Left kidney (tissue), 2 donors: ENCODE data around the gene FGF3. TPM values are rescaled to one million over a fixed set of nuclear protein-coding genes. Genes with fewer than 3 reads are reported as not detected.

ENCODE experiments used
- DNase-seq: peaks from one replicate; pipeline ENCODE4 v3.0.0-alpha.2; 2013
- polyA plus RNA-seq: library from polyadenylated mRNA; unstranded; fragments of 120-200 nt; gene quantifications from one replicate; pipeline ENCODE4 v1.2.1, GENCODE V29; 2013; ENCODE audit not compliant: insufficient read length

FGF3 gene
- polyA plus RNA-seq, 1 donor, result not detected

GRCh38 chr11:69844396-69844795 lies 25.2 kb upstream of the FGF3 start:
- no peak for DNase-seq

GRCh38 chr11:69843529-69843921 lies 24.3 kb upstream of the FGF3 start:
- no peak for DNase-seq

GRCh38 chr11:69842746-69843528 lies 23.7 kb upstream of the FGF3 start:
- no peak for DNase-seq

- no peak for DNase-seq
Measured at GRCh38 chr11:69841859-69842698, 22.9 kb upstream of the FGF3 start.

GRCh38 chr11:69841170-69841858 lies 22.1 kb upstream of the FGF3 start:
- DNase-seq, result no peak

GRCh38 chr11:69840371-69841169 lies 21.4 kb upstream of the FGF3 start:
- DNase-seq, result no peak

- DNase-seq, result no peak
Measured at GRCh38 chr11:69839516-69839915, 20.3 kb upstream of the FGF3 start.

- no peak for DNase-seq
Measured at GRCh38 chr11:69837791-69838190, 18.6 kb upstream of the FGF3 start.

- DNase-seq, result no peak
Measured at GRCh38 chr11:69836401-69836800, 17.2 kb upstream of the FGF3 start.

GRCh38 chr11:69834811-69835800 lies 15.9 kb upstream of the FGF3 start:
- no peak for DNase-seq

- no peak for DNase-seq
Measured at GRCh38 chr11:69834251-69834650, 15.0 kb upstream of the FGF3 start.

GRCh38 chr11:69832561-69833413 lies 13.6 kb upstream of the FGF3 start:
- no peak for DNase-seq

GRCh38 chr11:69831985-69832384 lies 12.8 kb upstream of the FGF3 start:
- DNase-seq, result no peak

- no peak for DNase-seq
Measured at GRCh38 chr11:69830086-69830485, 10.9 kb upstream of the FGF3 start.

GRCh38 chr11:69828971-69829344 lies 9.7 kb upstream of the FGF3 start:
- no peak for DNase-seq

GRCh38 chr11:69828276-69828970 lies 9.2 kb upstream of the FGF3 start:
- DNase-seq, result no peak

GRCh38 chr11:69826773-69827172 lies 7.6 kb upstream of the FGF3 start:
- DNase-seq, result no peak

GRCh38 chr11:69825941-69826340 lies 6.7 kb upstream of the FGF3 start:
- no peak for DNase-seq
